H9 (cell line): ENCODE data around the gene IL32. TPM values are rescaled to one million over a fixed set of nuclear protein-coding genes. Genes with fewer than 3 reads are reported as not detected.

ENCODE experiments used
- DNase-seq: peaks from one replicate; pipeline ENCODE4 v3.0.0-alpha.2; 2017
- H2AFZ ChIP-seq: one replicate; pipeline ENCODE4 v1.6.1; 2013; ENCODE audit warnings: mild to moderate bottlenecking, low read length, control low read depth, moderate library complexity
- H2AK5ac ChIP-seq: 2 replicates; pipeline ENCODE4 v1.6.1; 2013; ENCODE audit warnings: low read length, control low read depth, mixed read lengths; ENCODE audit not compliant: insufficient read length
- H2BK120ac ChIP-seq: one replicate; pipeline ENCODE4 v1.6.1; 2013; ENCODE audit warnings: low read depth, mild to moderate bottlenecking, low read length, control low read depth, inconsistent platforms; ENCODE audit not compliant: poor library complexity, severe bottlenecking
- H2BK12ac ChIP-seq: 2 replicates; pipeline ENCODE4 v1.6.1; 2013; ENCODE audit warnings: low read length, control low read depth, mixed read lengths, low read depth; ENCODE audit not compliant: insufficient read length
- H2BK15ac ChIP-seq: 2 replicates; pipeline ENCODE4 v1.6.1; 2013; ENCODE audit warnings: low read depth, low read length, control low read depth
- H2BK20ac ChIP-seq: one replicate; pipeline ENCODE4 v1.6.1; 2013; ENCODE audit warnings: low read depth, mild to moderate bottlenecking, low read length, control low read depth, inconsistent platforms; ENCODE audit not compliant: poor library complexity, severe bottlenecking
- H2BK5ac ChIP-seq: 2 replicates; pipeline ENCODE4 v1.6.1; 2013; ENCODE audit warnings: low read length, control low read depth, mixed read lengths; ENCODE audit not compliant: insufficient read length
- H3K14ac ChIP-seq: 2 replicates; pipeline ENCODE4 v1.6.1; 2013; ENCODE audit warnings: low read length, control low read depth; ENCODE audit not compliant: insufficient read depth
- H3K18ac ChIP-seq: 2 replicates; pipeline ENCODE4 v1.6.1; 2013; ENCODE audit warnings: low read depth, mild to moderate bottlenecking, mixed read lengths, low read length, control low read depth; ENCODE audit not compliant: insufficient read length
- H3K23ac ChIP-seq: 2 replicates; pipeline ENCODE4 v1.6.1; 2013; ENCODE audit warnings: low read length, control low read depth, mixed read lengths, low read depth; ENCODE audit not compliant: insufficient read length
- H3K23me2 ChIP-seq: 2 replicates; pipeline ENCODE4 v1.6.1; 2013; ENCODE audit warnings: low read depth, mild to moderate bottlenecking, mixed read lengths, low read length, control low read depth; ENCODE audit not compliant: insufficient read length, poor library complexity, severe bottlenecking
- H3K27ac ChIP-seq: 2 replicates; pipeline ENCODE4 v1.5.1; 2013; ENCODE audit warnings: low read length, control low read depth, mixed read lengths, low read depth; ENCODE audit not compliant: insufficient read length
- H3K27me3 ChIP-seq: 2 replicates; pipeline ENCODE4 v1.6.1; 2013; ENCODE audit warnings: low read length, control low read depth, inconsistent platforms; ENCODE audit not compliant: insufficient read depth
- H3K4ac ChIP-seq: 2 replicates; pipeline ENCODE4 v1.6.1; 2013; ENCODE audit warnings: low read depth, mild to moderate bottlenecking, control low read depth, inconsistent platforms, low read length, moderate library complexity
- H3K4me1 ChIP-seq: 2 replicates; pipeline ENCODE4 v1.6.1; 2013; ENCODE audit warnings: low read length, control low read depth, inconsistent platforms; ENCODE audit not compliant: insufficient read depth
- H3K4me2 ChIP-seq: 2 replicates; pipeline ENCODE4 v1.6.1; 2013; ENCODE audit warnings: low read length, control low read depth, mixed read lengths; ENCODE audit not compliant: insufficient read length, insufficient read depth
- H3K56ac ChIP-seq: 2 replicates; pipeline ENCODE4 v1.6.1; 2013; ENCODE audit warnings: low read depth, mild to moderate bottlenecking, mixed read lengths, low read length, control low read depth; ENCODE audit not compliant: insufficient read length
- H3K79me1 ChIP-seq: 2 replicates; pipeline ENCODE4 v1.6.1; 2013; ENCODE audit warnings: low read depth, mild to moderate bottlenecking, moderate library complexity, low read length, control low read depth, inconsistent platforms; ENCODE audit not compliant: insufficient read depth, poor library complexity, severe bottlenecking
- H3K79me2 ChIP-seq: 2 replicates; pipeline ENCODE4 v1.6.1; 2013; ENCODE audit warnings: low read length, control low read depth, inconsistent platforms; ENCODE audit not compliant: insufficient read depth
- H3K9ac ChIP-seq: 2 replicates; pipeline ENCODE4 v1.6.1; 2013; ENCODE audit warnings: low read length, control low read depth, mixed read lengths; ENCODE audit not compliant: insufficient read length; ENCODE audit errors: extremely low read depth
- H3K9me3 ChIP-seq: one replicate; pipeline ENCODE4 v1.6.1; 2013; ENCODE audit warnings: low read depth, low read length, inconsistent platforms; ENCODE audit not compliant: control insufficient read depth
- H3T11ph ChIP-seq: one replicate; pipeline ENCODE4 v1.6.1; 2013; ENCODE audit warnings: mild to moderate bottlenecking, low read length, control low read depth, inconsistent platforms
- H4K20me1 ChIP-seq: one replicate; pipeline ENCODE4 v1.6.1; 2013; ENCODE audit not compliant: control insufficient read depth, insufficient read length, insufficient read depth
- H4K5ac ChIP-seq: 2 replicates; pipeline ENCODE4 v1.6.1; 2013; ENCODE audit warnings: low read depth, mild to moderate bottlenecking, mixed read lengths, low read length, control low read depth; ENCODE audit not compliant: insufficient read length
- H4K8ac ChIP-seq: replicated peaks from 2 replicates; pipeline ENCODE4 v1.6.1; 2013; ENCODE audit warnings: low read length, control low read depth, mixed read lengths, low read depth; ENCODE audit not compliant: insufficient read length
- H4K91ac ChIP-seq: 2 replicates; pipeline ENCODE4 v1.6.1; 2013; ENCODE audit warnings: low read depth, mild to moderate bottlenecking, moderate library complexity, mixed read lengths, low read length, control low read depth; ENCODE audit not compliant: insufficient read length
- H3K27ac Mint-ChIP-seq, 3 experiments: 2 replicates in 2 of 3; 3 replicates in 1 of 3; pipeline ENCODE4 v1.8.0; 2020 to 2021; ENCODE audit warnings: mixed read lengths in 3 of 3, mild to moderate bottlenecking in 1 of 3, moderate library complexity in 1 of 3
- H3K27me3 Mint-ChIP-seq: 2 replicates; pipeline ENCODE4 v1.8.0; 2021; ENCODE audit warnings: low read depth, mild to moderate bottlenecking, moderate library complexity, mixed read lengths
- H3K36me3 Mint-ChIP-seq, 3 experiments: 2 replicates in 2 of 3; 3 replicates in 1 of 3; pipeline ENCODE4 v1.8.0; 2020 to 2021; ENCODE audit warnings: low read depth in 3 of 3, mixed read lengths in 3 of 3; ENCODE audit not compliant: insufficient read depth in 1 of 3
- H3K4me1 Mint-ChIP-seq, 2 experiments: 2 replicates each; pipeline ENCODE4 v1.8.0; 2020; ENCODE audit warnings: mixed read lengths in 2 of 2
- H3K4me3 Mint-ChIP-seq, 2 experiments: 2 replicates in 1 of 2; 3 replicates in 1 of 2; pipeline ENCODE4 v1.8.0; 2020 to 2021; ENCODE audit warnings: mild to moderate bottlenecking in 2 of 2, mixed read lengths in 2 of 2, moderate library complexity in 1 of 2
- H3K9me3 Mint-ChIP-seq, 2 experiments: 2 replicates in 1 of 2; 3 replicates in 1 of 2; pipeline ENCODE4 v1.8.0; 2020; ENCODE audit warnings: mild to moderate bottlenecking in 2 of 2, mixed read lengths in 2 of 2, moderate library complexity in 1 of 2
- CTCF ChIP-seq: fragments of 200-600 bp; sonication (generic); conservative IDR thresholded peaks from 3 replicates; pipeline ENCODE4 v1.8.0; 2021; ENCODE audit warnings: antibody characterized with exemption, mild to moderate bottlenecking
- WGBS: extraction: QIAGEN DNeasy Blood & Tissue Kit; methylation state at CpG from one replicate; pipeline ENCODE4 v1.1.7; 2013; ENCODE audit warnings: missing lambda C conversion rate, low lambda C conversion rate, mixed read lengths; ENCODE audit not compliant: insufficient read length; ENCODE audit errors: extremely low coverage; 5-methylcytosine and 5-hydroxymethylcytosine counted together
- total RNA-seq: library from RNA; stranded (reverse); gene quantifications from 2 replicates; pipeline ENCODE4 v1.2.1, GENCODE V29; 2021

IL32 gene
- total RNA-seq, 1 experiment from 2014 or later, result 2.0 TPM

- Histone ChIP-seq H3T11ph (no peak overlapping the region), H3K4me2 (peak overlapping the region; percentile 22), H2BK15ac (no peak overlapping the region), H3K79me2 (peaks cover 17% of the 10 kb centered on the region; the same call in 1 of the 2 replicates), H2BK120ac (no peak overlapping the region), H3K27me3 (no peaks in the 10 kb centered on the region), H4K20me1 (no peaks in the 10 kb centered on the region), H3K23ac (no peak overlapping the region), H2AK5ac (no peak overlapping the region), H3K4ac (no peak overlapping the region), H2BK20ac (no peak overlapping the region), H3K79me1 (peaks cover 6% of the 10 kb centered on the region), H3K56ac (no peak overlapping the region), H3K18ac (no peak overlapping the region), H3K23me2 (peaks cover 26% of the 10 kb centered on the region), H4K5ac (no peak overlapping the region), H2AFZ (no peak overlapping the region), H2BK5ac (no peak overlapping the region), H3K9ac (no peak overlapping the region), H2BK12ac (no peak overlapping the region), H3K9me3 (no peaks in the 10 kb centered on the region), H3K14ac (no peak overlapping the region), H3K27ac (no peak overlapping the region), H4K91ac (no peak overlapping the region), H3K4me1 (peaks cover 6% of the 10 kb centered on the region; the same call in 1 of the 2 replicates), H4K8ac (no peak overlapping the region)
- no peak for DNase-seq
- Mint-ChIP-seq H3K27ac (0 out of 7 replicates have a peak overlapping the region, but pooled peaks of 1 of the 3 experiments have one; percentile 28), H3K4me1 (peaks cover 36 to 38% of the 10 kb centered on the region in 2 experiments), H3K27me3 (no peaks in the 10 kb centered on the region; the same call in 1 of the 2 replicates), H3K4me3 (peak overlapping the region; percentile 98 to 100; a peak in 2 of 5 replicates), H3K36me3 (peaks cover 36 to 65% (median 52%) of the 10 kb centered on the region in 3 experiments), H3K9me3 (no peaks in the 10 kb centered on the region)
- TF ChIP-seq CTCF, result peak; percentile 41; the same call in 2 of the 3 replicates
- no CpG with 5 or more reads among the region's 4 CpGs for WGBS
These were observed 30.4 kb downstream of the IL32 start for GRCh38 chr16:3095869-3096268.
